Measurements from ENCODE around the gene MRE11. TPM values are rescaled to one million over a fixed set of nuclear protein-coding genes. Genes with fewer than 3 reads are reported as not detected.

Gene MRE11
- total RNA-seq, 1 experiment from 2014 or later, result 40.7 TPM

DNA sequence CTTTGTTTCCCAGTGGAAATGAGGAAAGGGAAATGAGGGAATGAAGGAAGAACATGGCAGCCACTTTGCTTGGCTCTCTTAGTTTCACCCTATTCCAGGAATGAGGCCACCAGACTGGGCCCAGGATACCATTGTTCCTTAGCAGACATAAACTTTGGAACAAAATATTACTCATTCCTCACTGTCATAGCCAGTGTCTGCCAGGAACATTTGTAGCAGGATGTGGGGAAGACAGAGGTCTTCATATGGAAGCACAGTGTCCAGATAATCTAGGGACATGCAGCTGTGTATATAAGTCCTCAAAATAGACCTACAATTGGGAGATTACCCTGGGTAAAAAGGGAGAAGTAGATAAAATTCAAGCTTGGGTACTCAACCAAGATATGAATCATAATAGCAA, 34.9 kb upstream of the MRE11 start:
- Histone ChIP-seq H3K27ac (ENCODE audit: insufficient read length, low read depth, low read length) (no peak overlapping the region), H3K4me1 (ENCODE audit: insufficient read depth, low read length) (no peaks in the 10 kb centered on the region), H2AFZ (ENCODE audit: low read length) (no peak overlapping the region), H3K4me2 (ENCODE audit: insufficient read depth, insufficient read length, low read length) (no peak overlapping the region), H3K18ac (ENCODE audit: insufficient read length, low read depth, low read length) (no peak overlapping the region), H2BK120ac (ENCODE audit: low read depth, low read length, poor library complexity, severe bottlenecking) (no peak overlapping the region), H3K79me2 (ENCODE audit: insufficient read depth, low read length) (no peaks in the 10 kb centered on the region), H3K4ac (ENCODE audit: low read depth, low read length) (no peak overlapping the region), H2BK5ac (ENCODE audit: insufficient read length, low read length) (no peak overlapping the region), H3T11ph (ENCODE audit: low read length) (no peak overlapping the region), H2BK15ac (ENCODE audit: low read depth, low read length) (no peak overlapping the region), H2BK12ac (ENCODE audit: insufficient read length, low read depth, low read length) (no peak overlapping the region), H3K23ac (ENCODE audit: insufficient read length, low read depth, low read length) (no peak overlapping the region), H2AK5ac (ENCODE audit: insufficient read length, low read length) (no peak overlapping the region), H3K23me2 (ENCODE audit: insufficient read length, low read depth, low read length, poor library complexity, severe bottlenecking) (no peaks in the 10 kb centered on the region), H3K9ac (ENCODE audit: extremely low read depth, insufficient read length, low read length) (no peak overlapping the region), H4K20me1 (ENCODE audit: control insufficient read depth, insufficient read depth, insufficient read length) (no peaks in the 10 kb centered on the region), H4K91ac (ENCODE audit: insufficient read length, low read depth, low read length) (no peak overlapping the region), H3K14ac (ENCODE audit: insufficient read depth, low read length) (no peak overlapping the region), H3K27me3 (ENCODE audit: insufficient read depth, low read length) (no peaks in the 10 kb centered on the region), H3K56ac (ENCODE audit: insufficient read length, low read depth, low read length) (no peak overlapping the region), H3K9me3 (ENCODE audit: control insufficient read depth, low read depth, low read length) (no peaks in the 10 kb centered on the region), H4K8ac (replicated peaks; ENCODE audit: insufficient read length, low read depth, low read length) (no peak overlapping the region), H4K5ac (ENCODE audit: insufficient read length, low read depth, low read length) (no peak overlapping the region), H3K79me1 (ENCODE audit: insufficient read depth, low read depth, low read length, poor library complexity, severe bottlenecking) (no peaks in the 10 kb centered on the region), H2BK20ac (ENCODE audit: low read depth, low read length, poor library complexity, severe bottlenecking) (no peak overlapping the region)
- Mint-ChIP-seq H3K4me1 (peaks cover 0 to 3% of the 10 kb centered on the region in 2 experiments; a peak in 2 of 4 replicates), H3K4me3 (no peak overlapping the region), H3K9me3 (no peaks in the 10 kb centered on the region), H3K27me3 (ENCODE audit: low read depth) (peaks cover 23% of the 10 kb centered on the region), H3K27ac (no peak overlapping the region), H3K36me3 (ENCODE audit: insufficient read depth in 1 of 3, low read depth in 3 of 3) (no peaks in the 10 kb centered on the region)
- DNase-seq, result no peak
- TF ChIP-seq, protein P1, sequence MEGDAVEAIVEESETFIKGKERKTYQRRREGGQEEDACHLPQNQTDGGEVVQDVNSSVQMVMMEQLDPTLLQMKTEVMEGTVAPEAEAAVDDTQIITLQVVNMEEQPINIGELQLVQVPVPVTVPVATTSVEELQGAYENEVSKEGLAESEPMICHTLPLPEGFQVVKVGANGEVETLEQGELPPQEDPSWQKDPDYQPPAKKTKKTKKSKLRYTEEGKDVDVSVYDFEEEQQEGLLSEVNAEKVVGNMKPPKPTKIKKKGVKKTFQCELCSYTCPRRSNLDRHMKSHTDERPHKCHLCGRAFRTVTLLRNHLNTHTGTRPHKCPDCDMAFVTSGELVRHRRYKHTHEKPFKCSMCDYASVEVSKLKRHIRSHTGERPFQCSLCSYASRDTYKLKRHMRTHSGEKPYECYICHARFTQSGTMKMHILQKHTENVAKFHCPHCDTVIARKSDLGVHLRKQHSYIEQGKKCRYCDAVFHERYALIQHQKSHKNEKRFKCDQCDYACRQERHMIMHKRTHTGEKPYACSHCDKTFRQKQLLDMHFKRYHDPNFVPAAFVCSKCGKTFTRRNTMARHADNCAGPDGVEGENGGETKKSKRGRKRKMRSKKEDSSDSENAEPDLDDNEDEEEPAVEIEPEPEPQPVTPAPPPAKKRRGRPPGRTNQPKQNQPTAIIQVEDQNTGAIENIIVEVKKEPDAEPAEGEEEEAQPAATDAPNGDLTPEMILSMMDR (conservative IDR thresholded peaks at IDR 0.05), result no peak

All from H9 (cell line).